H9 (cell line): ENCODE measurements around the gene P3H2. TPM values are rescaled to one million over a fixed set of nuclear protein-coding genes. Genes with fewer than 3 reads are reported as not detected.
A peak's percentile ranks its signal among the peaks of the same experiment; 100 is the strongest.

ENCODE experiments used
- DNase-seq: peaks from one replicate; pipeline ENCODE4 v3.0.0-alpha.2; 2017
- H2AFZ ChIP-seq: one replicate; pipeline ENCODE4 v1.6.1; 2013; ENCODE audit warnings: mild to moderate bottlenecking, low read length, control low read depth, moderate library complexity
- H2AK5ac ChIP-seq: 2 replicates; pipeline ENCODE4 v1.6.1; 2013; ENCODE audit warnings: low read length, control low read depth, mixed read lengths; ENCODE audit not compliant: insufficient read length
- H2BK120ac ChIP-seq: one replicate; pipeline ENCODE4 v1.6.1; 2013; ENCODE audit warnings: low read depth, mild to moderate bottlenecking, low read length, control low read depth, inconsistent platforms; ENCODE audit not compliant: poor library complexity, severe bottlenecking
- H2BK12ac ChIP-seq: 2 replicates; pipeline ENCODE4 v1.6.1; 2013; ENCODE audit warnings: low read length, control low read depth, mixed read lengths, low read depth; ENCODE audit not compliant: insufficient read length
- H2BK15ac ChIP-seq: 2 replicates; pipeline ENCODE4 v1.6.1; 2013; ENCODE audit warnings: low read depth, low read length, control low read depth
- H2BK20ac ChIP-seq: one replicate; pipeline ENCODE4 v1.6.1; 2013; ENCODE audit warnings: low read depth, mild to moderate bottlenecking, low read length, control low read depth, inconsistent platforms; ENCODE audit not compliant: poor library complexity, severe bottlenecking
- H2BK5ac ChIP-seq: 2 replicates; pipeline ENCODE4 v1.6.1; 2013; ENCODE audit warnings: low read length, control low read depth, mixed read lengths; ENCODE audit not compliant: insufficient read length
- H3K14ac ChIP-seq: 2 replicates; pipeline ENCODE4 v1.6.1; 2013; ENCODE audit warnings: low read length, control low read depth; ENCODE audit not compliant: insufficient read depth
- H3K18ac ChIP-seq: 2 replicates; pipeline ENCODE4 v1.6.1; 2013; ENCODE audit warnings: low read depth, mild to moderate bottlenecking, mixed read lengths, low read length, control low read depth; ENCODE audit not compliant: insufficient read length
- H3K23ac ChIP-seq: 2 replicates; pipeline ENCODE4 v1.6.1; 2013; ENCODE audit warnings: low read length, control low read depth, mixed read lengths, low read depth; ENCODE audit not compliant: insufficient read length
- H3K23me2 ChIP-seq: 2 replicates; pipeline ENCODE4 v1.6.1; 2013; ENCODE audit warnings: low read depth, mild to moderate bottlenecking, mixed read lengths, low read length, control low read depth; ENCODE audit not compliant: insufficient read length, poor library complexity, severe bottlenecking
- H3K27ac ChIP-seq: 2 replicates; pipeline ENCODE4 v1.5.1; 2013; ENCODE audit warnings: low read length, control low read depth, mixed read lengths, low read depth; ENCODE audit not compliant: insufficient read length
- H3K27me3 ChIP-seq: 2 replicates; pipeline ENCODE4 v1.6.1; 2013; ENCODE audit warnings: low read length, control low read depth, inconsistent platforms; ENCODE audit not compliant: insufficient read depth
- H3K4ac ChIP-seq: 2 replicates; pipeline ENCODE4 v1.6.1; 2013; ENCODE audit warnings: low read depth, mild to moderate bottlenecking, control low read depth, inconsistent platforms, low read length, moderate library complexity
- H3K4me1 ChIP-seq: 2 replicates; pipeline ENCODE4 v1.6.1; 2013; ENCODE audit warnings: low read length, control low read depth, inconsistent platforms; ENCODE audit not compliant: insufficient read depth
- H3K4me2 ChIP-seq: 2 replicates; pipeline ENCODE4 v1.6.1; 2013; ENCODE audit warnings: low read length, control low read depth, mixed read lengths; ENCODE audit not compliant: insufficient read length, insufficient read depth
- H3K56ac ChIP-seq: 2 replicates; pipeline ENCODE4 v1.6.1; 2013; ENCODE audit warnings: low read depth, mild to moderate bottlenecking, mixed read lengths, low read length, control low read depth; ENCODE audit not compliant: insufficient read length
- H3K79me1 ChIP-seq: 2 replicates; pipeline ENCODE4 v1.6.1; 2013; ENCODE audit warnings: low read depth, mild to moderate bottlenecking, moderate library complexity, low read length, control low read depth, inconsistent platforms; ENCODE audit not compliant: insufficient read depth, poor library complexity, severe bottlenecking
- H3K79me2 ChIP-seq: 2 replicates; pipeline ENCODE4 v1.6.1; 2013; ENCODE audit warnings: low read length, control low read depth, inconsistent platforms; ENCODE audit not compliant: insufficient read depth
- H3K9ac ChIP-seq: 2 replicates; pipeline ENCODE4 v1.6.1; 2013; ENCODE audit warnings: low read length, control low read depth, mixed read lengths; ENCODE audit not compliant: insufficient read length; ENCODE audit errors: extremely low read depth
- H3K9me3 ChIP-seq: one replicate; pipeline ENCODE4 v1.6.1; 2013; ENCODE audit warnings: low read depth, low read length, inconsistent platforms; ENCODE audit not compliant: control insufficient read depth
- H3T11ph ChIP-seq: one replicate; pipeline ENCODE4 v1.6.1; 2013; ENCODE audit warnings: mild to moderate bottlenecking, low read length, control low read depth, inconsistent platforms
- H4K20me1 ChIP-seq: one replicate; pipeline ENCODE4 v1.6.1; 2013; ENCODE audit not compliant: control insufficient read depth, insufficient read length, insufficient read depth
- H4K5ac ChIP-seq: 2 replicates; pipeline ENCODE4 v1.6.1; 2013; ENCODE audit warnings: low read depth, mild to moderate bottlenecking, mixed read lengths, low read length, control low read depth; ENCODE audit not compliant: insufficient read length
- H4K8ac ChIP-seq: replicated peaks from 2 replicates; pipeline ENCODE4 v1.6.1; 2013; ENCODE audit warnings: low read length, control low read depth, mixed read lengths, low read depth; ENCODE audit not compliant: insufficient read length
- H4K91ac ChIP-seq: 2 replicates; pipeline ENCODE4 v1.6.1; 2013; ENCODE audit warnings: low read depth, mild to moderate bottlenecking, moderate library complexity, mixed read lengths, low read length, control low read depth; ENCODE audit not compliant: insufficient read length
- H3K27ac Mint-ChIP-seq, 3 experiments: 2 replicates in 2 of 3; 3 replicates in 1 of 3; pipeline ENCODE4 v1.8.0; 2020 to 2021; ENCODE audit warnings: mixed read lengths in 3 of 3, mild to moderate bottlenecking in 1 of 3, moderate library complexity in 1 of 3
- H3K27me3 Mint-ChIP-seq: 2 replicates; pipeline ENCODE4 v1.8.0; 2021; ENCODE audit warnings: low read depth, mild to moderate bottlenecking, moderate library complexity, mixed read lengths
- H3K36me3 Mint-ChIP-seq, 3 experiments: 2 replicates in 2 of 3; 3 replicates in 1 of 3; pipeline ENCODE4 v1.8.0; 2020 to 2021; ENCODE audit warnings: low read depth in 3 of 3, mixed read lengths in 3 of 3; ENCODE audit not compliant: insufficient read depth in 1 of 3
- H3K4me1 Mint-ChIP-seq, 2 experiments: 2 replicates each; pipeline ENCODE4 v1.8.0; 2020; ENCODE audit warnings: mixed read lengths in 2 of 2
- H3K4me3 Mint-ChIP-seq, 2 experiments: 2 replicates in 1 of 2; 3 replicates in 1 of 2; pipeline ENCODE4 v1.8.0; 2020 to 2021; ENCODE audit warnings: mild to moderate bottlenecking in 2 of 2, mixed read lengths in 2 of 2, moderate library complexity in 1 of 2
- H3K9me3 Mint-ChIP-seq, 2 experiments: 2 replicates in 1 of 2; 3 replicates in 1 of 2; pipeline ENCODE4 v1.8.0; 2020; ENCODE audit warnings: mild to moderate bottlenecking in 2 of 2, mixed read lengths in 2 of 2, moderate library complexity in 1 of 2
- WGBS: extraction: QIAGEN DNeasy Blood & Tissue Kit; methylation state at CpG from one replicate; pipeline ENCODE4 v1.1.7; 2013; ENCODE audit warnings: missing lambda C conversion rate, low lambda C conversion rate, mixed read lengths; ENCODE audit not compliant: insufficient read length; ENCODE audit errors: extremely low coverage; 5-methylcytosine and 5-hydroxymethylcytosine counted together
- total RNA-seq: library from RNA; stranded (reverse); gene quantifications from 2 replicates; pipeline ENCODE4 v1.2.1, GENCODE V29; 2021
- TF ChIP-seq, protein P1 (sequence below): fragments of 200-600 bp; sonication (generic); conservative IDR thresholded peaks from 3 replicates; pipeline ENCODE4 v1.8.0; 2021; ENCODE audit warnings: antibody characterized with exemption, mild to moderate bottlenecking

P3H2 gene
- total RNA-seq, 1 experiment from 2014 or later: 41.5 TPM

DNA sequence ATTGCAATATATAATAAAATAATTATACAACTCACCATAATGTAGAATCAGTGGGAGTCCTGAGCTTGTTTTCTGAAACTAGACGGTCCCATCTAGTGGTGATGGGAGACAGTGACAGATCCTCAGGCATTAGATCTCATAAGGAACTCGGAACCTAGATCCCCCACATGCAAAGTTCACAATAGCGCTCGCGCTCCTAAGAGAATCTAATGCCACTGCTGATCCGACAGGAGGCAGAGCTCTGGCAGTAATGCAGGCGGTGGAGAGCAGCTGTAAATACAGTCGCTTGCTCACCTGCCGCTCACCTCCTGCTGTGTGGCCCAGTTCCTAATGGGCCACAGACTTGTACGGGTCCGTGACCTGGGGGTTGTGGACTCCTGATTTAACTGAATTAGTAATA, 87.8 kb downstream of the P3H2 start:
- H3K27me3 ChIP-seq: no peaks in the 10 kb centered on the region
- H3K79me2 ChIP-seq: no peaks in the 10 kb centered on the region
- H4K5ac ChIP-seq: no peak overlapping the region
- H3K23me2 ChIP-seq: no peaks in the 10 kb centered on the region
- H4K91ac ChIP-seq: no peak overlapping the region
- H3K4me1 ChIP-seq: peaks cover 3% of the 10 kb centered on the region; the same call in 1 of the 2 replicates
- TF ChIP-seq, protein P1, sequence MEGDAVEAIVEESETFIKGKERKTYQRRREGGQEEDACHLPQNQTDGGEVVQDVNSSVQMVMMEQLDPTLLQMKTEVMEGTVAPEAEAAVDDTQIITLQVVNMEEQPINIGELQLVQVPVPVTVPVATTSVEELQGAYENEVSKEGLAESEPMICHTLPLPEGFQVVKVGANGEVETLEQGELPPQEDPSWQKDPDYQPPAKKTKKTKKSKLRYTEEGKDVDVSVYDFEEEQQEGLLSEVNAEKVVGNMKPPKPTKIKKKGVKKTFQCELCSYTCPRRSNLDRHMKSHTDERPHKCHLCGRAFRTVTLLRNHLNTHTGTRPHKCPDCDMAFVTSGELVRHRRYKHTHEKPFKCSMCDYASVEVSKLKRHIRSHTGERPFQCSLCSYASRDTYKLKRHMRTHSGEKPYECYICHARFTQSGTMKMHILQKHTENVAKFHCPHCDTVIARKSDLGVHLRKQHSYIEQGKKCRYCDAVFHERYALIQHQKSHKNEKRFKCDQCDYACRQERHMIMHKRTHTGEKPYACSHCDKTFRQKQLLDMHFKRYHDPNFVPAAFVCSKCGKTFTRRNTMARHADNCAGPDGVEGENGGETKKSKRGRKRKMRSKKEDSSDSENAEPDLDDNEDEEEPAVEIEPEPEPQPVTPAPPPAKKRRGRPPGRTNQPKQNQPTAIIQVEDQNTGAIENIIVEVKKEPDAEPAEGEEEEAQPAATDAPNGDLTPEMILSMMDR: peak; percentile 71
- no peak overlapping the region for H3K4ac ChIP-seq
- no peaks in the 10 kb centered on the region for H3K79me1 ChIP-seq
- H3K27ac ChIP-seq: no peak overlapping the region
- H3K18ac ChIP-seq: no peak overlapping the region
- WGBS: no CpG with 5 or more reads among the region's 11 CpGs
- no peak overlapping the region for H3K4me2 ChIP-seq
- H3K56ac ChIP-seq: no peak overlapping the region
- no peaks in the 10 kb centered on the region for H3K9me3 ChIP-seq
- H3K14ac ChIP-seq: no peak overlapping the region
- no peaks in the 10 kb centered on the region; a peak in 1 of 5 replicates for H3K9me3 Mint-ChIP-seq
- H3K9ac ChIP-seq: no peak overlapping the region
- peaks cover 52 to 54% of the 10 kb centered on the region in 2 experiments for H3K4me1 Mint-ChIP-seq
- no peak overlapping the region for H3K23ac ChIP-seq
- DNase-seq: peak; percentile 84
- no peak overlapping the region for H3K4me3 Mint-ChIP-seq
- peaks cover 0 to 4% (median 3%) of the 10 kb centered on the region in 3 experiments; a peak in 3 of 7 replicates for H3K36me3 Mint-ChIP-seq
- H2BK15ac ChIP-seq: no peak overlapping the region
- H2BK12ac ChIP-seq: no peak overlapping the region
- no peak overlapping the region for H2AFZ ChIP-seq
- H2BK120ac ChIP-seq: no peak overlapping the region
- H2BK5ac ChIP-seq: no peak overlapping the region
- H3K27ac Mint-ChIP-seq: no peak overlapping the region
- no peak overlapping the region for H2AK5ac ChIP-seq
- no peak overlapping the region for H2BK20ac ChIP-seq
- H3K27me3 Mint-ChIP-seq: no peaks in the 10 kb centered on the region
- no peak overlapping the region for H4K8ac ChIP-seq
- no peak overlapping the region for H3T11ph ChIP-seq
- H4K20me1 ChIP-seq: no peaks in the 10 kb centered on the region
